Gastrocnemius medialis (tissue), 4 donors: ENCODE data around the gene MEF2B. TPM values are rescaled to one million over a fixed set of nuclear protein-coding genes. Genes with fewer than 3 reads are reported as not detected.

ENCODE experiments used
- ATAC-seq, 2 donors: fragments of 150-250 bp; one replicate each; pipeline ENCODE4 v1.9.1; 2016
- DNase-seq, 2 donors: peaks; one replicate each; pipeline ENCODE4 v3.0.0-alpha.2; 2019
- H3K27ac ChIP-seq, 4 donors: fragments of 200-600 bp; sonication (generic); 1 replicate in 1 of 4; 2 replicates in 3 of 4; pipeline ENCODE4 v1.5.1; 2016 to 2018; ENCODE audit warnings: mild to moderate bottlenecking in 2 of 4, moderate library complexity in 1 of 4
- H3K27me3 ChIP-seq, 3 donors: fragments of 200-600 bp; sonication (generic) in 2 of 3; 1 replicate in 1 of 3; 2 replicates in 2 of 3; pipeline versions ENCODE4 v1.5.1 to v1.6.0; 2016 to 2019; ENCODE audit warnings: mild to moderate bottlenecking in 1 of 3, moderate library complexity in 1 of 3
- H3K36me3 ChIP-seq, 2 donors: fragments of 200-600 bp; sonication (generic) in 1 of 2; one replicate each; pipeline ENCODE4 v1.5.1; 2017 to 2018
- H3K4me1 ChIP-seq, 2 donors: fragments of 200-600 bp; sonication (generic) in 1 of 2; one replicate each; pipeline ENCODE4 v1.5.1; 2016 to 2017; ENCODE audit warnings: mild to moderate bottlenecking in 2 of 2
- H3K4me3 ChIP-seq, 4 donors: fragments of 200-600 bp; sonication (generic) in 3 of 4; 1 replicate in 1 of 4; 2 replicates in 3 of 4; pipeline ENCODE4 v1.5.1; 2016 to 2019; ENCODE audit warnings: mild to moderate bottlenecking in 2 of 4
- H3K9me3 ChIP-seq, 3 donors: fragments of 200-600 bp; sonication (generic) in 2 of 3; 1 replicate in 1 of 3; 2 replicates in 2 of 3; pipeline ENCODE4 v1.5.1; 2016 to 2019
- POLR2A ChIP-seq, 2 donors: fragments of 450-650 bp; IDR thresholded peaks; one replicate each; pipeline ENCODE4 v1.6.1; 2017; ENCODE audit warnings: antibody characterized with exemption in 2 of 2, mild to moderate bottlenecking in 2 of 2, moderate library complexity in 2 of 2
- in situ Hi-C, 4 donors: fragments of 200-750 bp; cut with MboI; loops; one replicate each; pipeline versions ENCODE4 v1.15.0 to v1.8.0; 2017; ENCODE audit warnings: low sequenced_read_pairs in 4 of 4
- intact Hi-C: fragments of 100-400 bp; cut with DNase I; formaldehyde crosslinking; loops from one replicate; pipeline ENCODE4 v1.15.1; 2023; ENCODE audit warnings: low total_unique reads
- total RNA-seq, 4 donors: library from RNA; depleted of rRNA; stranded (reverse); fragments of >200 nt; gene quantifications; one replicate each; pipeline versions ENCODE4 v1.1.0 to v1.2.3, GENCODE V29; 2016
- TF ChIP-seq, protein P1 (sequence below), 5 experiments: fragments of 450-650 bp in 3 of 5; fragments of 200-600 bp in 2 of 5; sonication (generic) in 2 of 5; IDR thresholded peaks in 4 of 5; conservative IDR thresholded peaks in 1 of 5; 1 replicate in 4 of 5; 2 replicates in 1 of 5; pipeline ENCODE4 v1.5.1; 2016 to 2019; ENCODE audit warnings: antibody characterized with exemption in 5 of 5, mild to moderate bottlenecking in 3 of 5, moderate library complexity in 3 of 5

Gene MEF2B
- total RNA-seq: 1 to 10 TPM in 1 of 4 donors, under 1 TPM in 1, not detected in 2; 0.68 to 1.6 TPM

DNA sequence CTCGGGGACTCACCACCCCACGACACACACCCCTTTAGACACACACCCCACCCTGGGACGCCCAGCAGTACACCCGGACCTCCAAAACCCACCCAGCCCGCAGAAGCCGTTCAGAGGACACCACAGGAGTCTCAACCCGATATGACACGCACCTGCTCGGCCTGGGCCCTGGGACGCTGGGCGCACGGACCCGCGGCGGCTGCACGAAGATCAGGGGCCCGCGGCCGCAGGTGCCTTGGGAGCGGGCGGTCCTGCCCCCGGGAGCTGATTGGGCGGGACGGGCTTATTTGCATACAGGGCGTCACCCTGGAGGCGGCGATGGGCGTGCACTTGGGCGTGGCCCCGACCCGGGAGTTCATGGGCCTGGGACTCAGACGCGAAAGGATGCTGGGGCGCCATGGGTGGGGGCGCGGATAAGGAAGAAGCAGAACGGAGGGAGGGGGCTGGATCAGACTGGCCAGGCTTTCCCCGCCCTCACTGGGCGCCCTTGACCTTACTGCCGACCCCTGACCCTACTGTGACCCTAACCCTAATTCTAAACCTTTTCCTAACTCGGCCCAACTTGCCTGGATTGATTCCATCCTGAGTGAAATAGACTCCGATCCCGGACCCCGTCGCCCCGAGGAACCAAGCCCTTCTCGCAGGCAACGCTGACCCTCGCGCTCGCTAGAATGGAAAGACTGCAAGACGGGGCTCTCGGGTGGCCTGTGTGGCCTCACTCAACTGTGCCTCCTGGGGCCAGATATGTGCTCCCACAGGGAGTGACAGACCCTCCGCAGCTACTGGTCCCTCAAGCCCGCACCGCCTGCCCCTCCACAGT, at the start of gene MEF2B:
Gene MEF2B, minus strand, starts transcription at position 211 of the 820 bp plus-strand sequence. CDS start 19,528 bp downstream, outside the sequence.
- H3K36me3 ChIP-seq: no peaks in the 10 kb centered on the region
- in situ Hi-C loops: no loop called here
- H3K4me1 ChIP-seq: peaks cover 19 to 26% of the 10 kb centered on the region in 2 donors
- H3K27ac ChIP-seq: peak within 1 kb of the TSS in 2 of 4 donors; percentile 14 to 15
- no peaks in the 10 kb centered on the region for H3K9me3 ChIP-seq
- TF ChIP-seq POLR2A (IDR thresholded peaks at IDR 0.05): no peak
- TF ChIP-seq, protein P1, sequence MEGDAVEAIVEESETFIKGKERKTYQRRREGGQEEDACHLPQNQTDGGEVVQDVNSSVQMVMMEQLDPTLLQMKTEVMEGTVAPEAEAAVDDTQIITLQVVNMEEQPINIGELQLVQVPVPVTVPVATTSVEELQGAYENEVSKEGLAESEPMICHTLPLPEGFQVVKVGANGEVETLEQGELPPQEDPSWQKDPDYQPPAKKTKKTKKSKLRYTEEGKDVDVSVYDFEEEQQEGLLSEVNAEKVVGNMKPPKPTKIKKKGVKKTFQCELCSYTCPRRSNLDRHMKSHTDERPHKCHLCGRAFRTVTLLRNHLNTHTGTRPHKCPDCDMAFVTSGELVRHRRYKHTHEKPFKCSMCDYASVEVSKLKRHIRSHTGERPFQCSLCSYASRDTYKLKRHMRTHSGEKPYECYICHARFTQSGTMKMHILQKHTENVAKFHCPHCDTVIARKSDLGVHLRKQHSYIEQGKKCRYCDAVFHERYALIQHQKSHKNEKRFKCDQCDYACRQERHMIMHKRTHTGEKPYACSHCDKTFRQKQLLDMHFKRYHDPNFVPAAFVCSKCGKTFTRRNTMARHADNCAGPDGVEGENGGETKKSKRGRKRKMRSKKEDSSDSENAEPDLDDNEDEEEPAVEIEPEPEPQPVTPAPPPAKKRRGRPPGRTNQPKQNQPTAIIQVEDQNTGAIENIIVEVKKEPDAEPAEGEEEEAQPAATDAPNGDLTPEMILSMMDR (IDR thresholded peaks at IDR 0.05 in 4 of 5, conservative IDR thresholded peaks at IDR 0.05 in 1 of 5): no peak
- peak; percentile 73 to 81 for ATAC-seq
- intact Hi-C loops: no loop called here
- no peaks in the 10 kb centered on the region for H3K27me3 ChIP-seq
- H3K4me3 ChIP-seq: peak within 1 kb of the TSS; percentile 45 to 55 (median 52)
- peak; percentile 67 to 80 for DNase-seq

DNA sequence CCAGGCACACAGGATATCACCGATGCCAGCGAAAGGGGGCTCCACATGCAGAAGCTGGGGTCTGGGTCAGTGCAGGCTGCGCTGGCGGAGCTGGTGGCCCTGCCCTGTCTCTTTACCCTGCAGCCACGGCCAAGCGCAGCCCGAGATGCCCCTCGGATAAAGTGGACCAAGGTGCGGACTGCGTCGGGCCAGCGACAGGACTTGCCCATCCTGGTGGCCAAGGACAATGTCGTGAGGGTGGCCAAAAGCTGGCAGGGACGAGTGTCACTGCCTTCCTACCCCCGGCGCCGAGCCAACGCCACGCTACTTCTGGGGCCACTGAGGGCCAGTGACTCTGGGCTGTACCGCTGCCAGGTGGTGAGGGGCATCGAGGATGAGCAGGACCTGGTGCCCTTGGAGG, 48.8 kb upstream of the MEF2B start:
- Histone ChIP-seq H3K27ac (no peak overlapping the region), H3K4me3 (no peak overlapping the region), H3K27me3 (peaks cover 10 to 29% (median 13%) of the 10 kb centered on the region in 3 donors), H3K9me3 (no peaks in the 10 kb centered on the region), H3K36me3 (no peaks in the 10 kb centered on the region), H3K4me1 (no peaks in the 10 kb centered on the region)
- intact Hi-C loops (no loop called here), in situ Hi-C loops (no loop called here)
- ATAC-seq: no peak
- DNase-seq: no peak
- TF ChIP-seq POLR2A (IDR thresholded peaks at IDR 0.05): no peak

DNA sequence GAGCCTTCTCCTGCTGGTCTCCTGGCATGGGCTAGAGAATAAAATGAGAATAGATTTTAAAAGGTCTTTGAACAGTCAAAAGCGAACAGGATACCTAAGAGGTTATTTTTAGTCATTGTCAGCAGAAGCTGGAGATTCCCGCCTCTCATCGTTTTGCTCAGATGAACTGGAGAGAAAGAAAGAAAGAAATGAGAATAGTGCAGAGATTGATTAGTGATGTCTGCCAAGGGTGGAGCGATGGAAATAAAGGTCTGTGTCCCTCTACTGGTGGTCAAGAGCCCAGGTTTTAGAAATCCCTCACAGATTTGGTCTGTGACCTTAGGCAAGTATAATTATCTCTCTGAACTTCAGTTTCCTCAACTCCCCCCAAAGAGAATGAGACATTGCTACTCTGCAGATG, 47.0 kb upstream of the MEF2B start:
- DNase-seq (no peak), ATAC-seq (no peak)
- intact Hi-C loops: no loop called here
- H3K4me3 ChIP-seq: no peak overlapping the region
- H3K4me1 ChIP-seq: no peaks in the 10 kb centered on the region
- in situ Hi-C loops: no loop called here
- no peak overlapping the region for H3K27ac ChIP-seq
- H3K36me3 ChIP-seq: no peaks in the 10 kb centered on the region
- no peaks in the 10 kb centered on the region for H3K9me3 ChIP-seq
- TF ChIP-seq POLR2A (IDR thresholded peaks at IDR 0.05): no peak
- TF ChIP-seq, protein P1 (IDR thresholded peaks at IDR 0.05 in 4 of 5, conservative IDR thresholded peaks at IDR 0.05 in 1 of 5): no peak
- peaks cover 16 to 42% (median 31%) of the 10 kb centered on the region in 3 donors for H3K27me3 ChIP-seq

DNA sequence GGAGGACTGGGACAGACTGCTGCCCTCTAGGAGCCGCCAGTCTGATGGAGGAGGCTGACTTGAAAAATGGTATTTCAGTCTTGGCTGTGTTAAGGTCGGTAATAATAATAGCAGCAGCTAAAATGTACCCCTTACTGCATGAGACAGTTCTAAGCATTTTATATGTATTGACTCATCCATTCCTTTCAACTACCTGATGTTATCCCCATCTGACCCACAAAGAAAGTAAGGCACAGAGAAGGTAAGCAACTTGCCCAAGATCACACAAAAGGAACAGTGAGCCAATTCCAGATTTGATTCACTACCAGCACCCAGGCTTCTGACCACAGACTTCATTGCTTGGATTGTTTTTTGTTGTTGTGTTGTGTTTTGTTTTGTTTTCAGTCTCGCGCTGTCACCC, 45.7 kb upstream of the MEF2B start:
- Histone ChIP-seq H3K36me3 (no peaks in the 10 kb centered on the region), H3K9me3 (no peaks in the 10 kb centered on the region), H3K4me1 (no peaks in the 10 kb centered on the region), H3K27me3 (peaks cover 29 to 51% (median 42%) of the 10 kb centered on the region in 3 donors), H3K27ac (no peak overlapping the region), H3K4me3 (no peak overlapping the region)
- intact Hi-C loops: no loop called here
- no peak for ATAC-seq
- DNase-seq: no peak
- TF ChIP-seq POLR2A (IDR thresholded peaks at IDR 0.05): no peak
- TF ChIP-seq, protein P1 (IDR thresholded peaks at IDR 0.05 in 4 of 5, conservative IDR thresholded peaks at IDR 0.05 in 1 of 5): no peak
- in situ Hi-C loops: no loop called here

DNA sequence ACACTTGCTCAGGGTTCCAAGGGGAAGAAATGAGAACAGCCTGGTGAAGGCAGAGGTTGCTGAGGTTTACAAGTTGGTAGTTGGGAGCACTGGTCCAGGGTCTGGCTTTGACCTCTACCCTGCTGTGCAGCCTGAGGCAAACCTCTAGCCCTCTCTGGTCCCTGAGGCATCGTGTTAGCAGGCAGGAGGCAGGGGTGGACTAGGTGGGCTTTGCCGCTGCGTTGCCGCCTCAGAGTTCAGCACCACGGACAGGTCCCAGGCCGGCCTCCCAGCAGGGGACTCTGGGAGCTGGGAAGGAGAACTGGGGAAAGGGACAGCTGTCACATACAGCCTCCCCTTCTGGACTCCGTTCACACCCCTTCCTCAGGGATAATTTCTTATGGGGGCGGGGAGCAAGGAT, 44.8 kb upstream of the MEF2B start:
- no peak overlapping the region for H3K27ac ChIP-seq
- H3K9me3 ChIP-seq: no peaks in the 10 kb centered on the region
- H3K4me3 ChIP-seq: no peak overlapping the region
- intact Hi-C loops (no loop called here), in situ Hi-C loops (no loop called here)
- ATAC-seq (no peak), DNase-seq (no peak)
- no peaks in the 10 kb centered on the region for H3K4me1 ChIP-seq
- peaks cover 30 to 59% (median 42%) of the 10 kb centered on the region in 3 donors for H3K27me3 ChIP-seq
- H3K36me3 ChIP-seq: no peaks in the 10 kb centered on the region
- TF ChIP-seq, protein P1 (IDR thresholded peaks at IDR 0.05 in 4 of 5, conservative IDR thresholded peaks at IDR 0.05 in 1 of 5): no peak
- no peak for TF ChIP-seq POLR2A (IDR thresholded peaks at IDR 0.05)
